GM10248 (cell line): ENCODE data around the gene CTXN1.
"Not testable (repeated sequence)": the region's sequence is repeated elsewhere in the genome, so short reads cannot be mapped to it uniquely, and the experiment has no call there.

Source experiments
- CTCF ChIA-PET: fragments of 300-600 bp; sonication (Branson Sonifier 250); formaldehyde crosslinking; extraction: SDS; loops from one replicate; lab custom pipeline; 2021; ENCODE audit warnings: antibody characterized with exemption; lab: Yijun Ruan, JAX
- POLR2A ChIA-PET: fragments of 350-650 bp; sonication (Branson Sonifier 250); formaldehyde crosslinking; extraction: SDS; loops from one replicate; lab custom pipeline; 2020; ENCODE audit warnings: antibody characterized with exemption; lab: Yijun Ruan, JAX
- DNase-seq: peaks from one replicate; pipeline ENCODE4 v3.0.0; 2012; ENCODE audit errors: extremely low spot score
- CTCF ChIP-seq: IDR thresholded peaks from 2 replicates; pipeline ENCODE4 v1.5.1; 2012; ENCODE audit warnings: mild to moderate bottlenecking, low read depth; ENCODE audit errors: extremely low read depth, missing control alignments, control extremely low read depth

The CTXN1 gene

DNA sequence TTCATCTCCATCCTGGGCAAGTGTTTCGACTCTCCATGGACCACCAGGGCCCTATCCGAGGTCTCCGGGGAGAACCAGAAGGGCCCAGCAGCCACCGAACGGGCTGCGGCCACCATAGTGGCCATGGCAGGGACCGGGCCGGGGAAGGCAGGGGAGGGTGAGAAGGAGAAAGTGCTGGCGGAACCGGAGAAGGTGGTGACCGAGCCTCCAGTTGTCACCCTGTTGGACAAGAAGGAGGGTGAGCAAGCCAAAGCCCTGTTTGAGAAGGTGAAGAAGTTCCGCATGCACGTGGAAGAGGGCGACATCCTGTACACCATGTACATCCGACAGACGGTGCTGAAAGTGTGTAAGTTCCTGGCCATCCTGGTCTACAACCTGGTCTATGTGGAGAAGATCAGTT, 27.0 kb downstream of the CTXN1 start:
- no peak for DNase-seq
- TF ChIP-seq CTCF: no peak
- CTCF ChIA-PET: interaction anchor here (1.1 to 7.7 kb wide), 4 partner anchors 10 to 48 kb away, joined by 3 to 60 read pairs (median 4); partner anchors contain the start of gene LRRC8E
- POLR2A ChIA-PET: no interaction called here

DNA sequence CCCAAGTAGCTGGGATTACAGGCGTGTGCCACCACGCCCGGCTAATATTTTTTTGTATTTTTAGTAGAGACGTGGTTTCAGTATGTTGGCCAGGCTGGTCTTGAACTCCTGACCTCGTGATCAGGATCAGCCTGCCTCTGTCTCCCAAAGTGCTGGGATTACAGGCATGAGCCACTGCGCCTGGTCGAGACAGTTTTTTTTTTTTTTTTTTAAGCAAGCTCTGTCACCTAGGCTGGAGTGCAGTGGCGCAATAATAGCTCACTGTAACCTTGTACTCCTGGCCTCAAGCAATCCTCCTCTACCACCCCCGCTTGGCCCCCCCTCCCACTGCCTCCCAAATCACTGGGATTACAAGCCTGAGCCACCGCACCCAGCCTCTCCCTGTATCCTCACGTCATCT, 28.6 kb downstream of the CTXN1 start:
- ChIA-PET POLR2A (interaction anchor here (0.5 kb wide), 1 partner anchor 226 kb away, joined by 3 read pairs; no protein-coding TSS in a partner anchor), CTCF (interaction anchor here (1.1 to 7.7 kb wide), 3 partner anchors 11 to 329 kb away, joined by 3 to 60 read pairs (median 4); no protein-coding TSS in a partner anchor)
- no peak for DNase-seq
- no peak for TF ChIP-seq CTCF

DNA sequence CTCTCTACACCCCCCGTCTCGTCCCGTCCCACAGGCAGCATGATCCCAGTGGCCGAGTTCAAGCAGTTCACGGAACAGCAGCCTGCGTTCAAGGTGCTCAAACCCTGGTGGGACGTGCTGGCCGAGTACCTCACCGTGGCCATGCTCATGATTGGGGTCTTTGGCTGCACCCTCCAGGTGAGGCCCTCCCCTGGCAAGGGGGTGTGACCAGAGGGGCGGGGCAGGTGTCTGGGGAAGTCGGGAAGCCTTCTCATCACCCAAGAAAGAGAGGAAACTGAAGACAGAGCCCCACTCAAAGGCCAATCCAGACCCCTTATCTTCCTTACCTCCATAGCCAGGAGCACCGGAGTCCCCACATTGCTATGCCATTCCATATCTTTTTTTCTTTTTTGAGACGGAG, 30.4 kb downstream of the CTXN1 start:
- TF ChIP-seq CTCF: no peak
- ChIA-PET POLR2A (no interaction called here), CTCF (no interaction called here)
- no peak for DNase-seq

GRCh38 chr19:7894612-7895309, 31.2 kb downstream of the CTXN1 start:
- POLR2A ChIA-PET: no interaction called here
- no peak for TF ChIP-seq CTCF
- DNase-seq: no peak
- CTCF ChIA-PET: interaction anchor here (1.0 to 2.1 kb wide), 5 partner anchors 9 to 42 kb away, joined by 3 to 6 read pairs (median 4); partner anchors contain the start of gene MAP2K7

- DNase-seq, POLR2A ChIA-PET: not testable (repeated sequence)
- CTCF ChIA-PET: interaction anchor here (1.4 to 2.5 kb wide), 4 partner anchors 8 to 24 kb away, joined by 4 to 11 read pairs (median 5); partner anchors contain the start of gene MAP2K7
These were observed 32.4 kb downstream of the CTXN1 start for GRCh38 chr19:7893362-7894101.

GRCh38 chr19:7888826-7889217, 37.1 kb downstream of the CTXN1 start:
- no peak for TF ChIP-seq CTCF
- POLR2A ChIA-PET: no interaction called here
- DNase-seq: no peak
- CTCF ChIA-PET: interaction anchor here (0.7 to 1.6 kb wide), 2 partner anchors 10 to 1046 kb away, joined by 3 to 5 read pairs; no protein-coding TSS in a partner anchor
